K562 treated with DMSO at 1 percent for 48 hours (cell line): ENCODE data around the gene TMOD1. TPM values are rescaled to one million over a fixed set of nuclear protein-coding genes. Genes with fewer than 3 reads are reported as not detected.

ENCODE experiments used
- total RNA-seq: library from RNA; unstranded; fragments of 300-600 nt; gene quantifications from 2 replicates; pipeline ENCODE4 v1.2.3, GENCODE V29; 2022; ENCODE audit warnings: low replicate concordance; ENCODE audit errors: extremely low read depth

Gene TMOD1
- total RNA-seq: not detected in 2 replicates

GRCh38 chr9:97501177-97501971 lies at the start of gene TMOD1:
Gene TMOD1, plus strand, starts transcription at chr9:97501666. Its CDS starts 22,523 bp downstream, at chr9:97524189.

DNA sequence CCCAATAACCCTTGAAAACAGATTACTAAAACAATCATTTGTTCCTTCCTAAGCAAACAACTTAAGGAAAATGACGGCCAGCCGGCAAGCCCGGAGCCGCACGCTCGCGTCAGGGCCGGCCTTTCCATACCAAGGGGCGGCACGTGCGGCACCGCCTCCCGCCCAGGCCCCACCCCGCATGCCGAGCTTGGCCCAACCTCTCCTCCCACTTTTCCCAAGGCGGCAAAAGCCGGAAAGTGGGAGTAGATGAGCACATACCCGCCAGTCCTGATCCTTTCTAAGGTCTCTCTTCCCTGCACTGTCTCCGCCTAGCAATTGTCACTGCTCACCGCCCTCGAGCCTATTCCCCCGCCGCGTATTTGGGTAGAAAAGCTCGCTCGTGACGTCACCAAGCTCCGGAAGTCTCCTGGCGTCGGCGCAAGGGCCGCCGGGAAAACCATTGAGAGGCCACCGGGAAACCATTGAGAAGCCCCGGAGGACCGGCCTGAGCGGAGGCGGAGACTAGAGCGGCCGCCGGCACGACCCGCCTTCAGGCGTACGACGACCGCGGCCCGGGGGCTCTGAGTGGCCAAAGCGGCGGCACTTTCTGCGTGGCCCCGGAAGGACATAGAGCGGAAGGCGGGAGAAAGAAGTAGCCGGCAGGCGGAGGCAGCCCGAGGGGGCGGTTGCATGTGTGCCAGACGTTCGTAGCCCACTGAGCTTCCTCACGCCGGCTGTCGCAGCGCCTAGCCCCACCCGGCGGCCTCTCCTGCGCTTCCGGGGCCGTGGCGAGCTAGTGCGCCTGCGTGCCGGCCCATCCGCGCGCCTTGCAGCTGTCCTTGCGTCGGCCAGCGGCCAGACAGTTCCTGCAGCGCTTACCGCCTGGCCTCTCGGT lies 131.8 kb downstream of the TMOD1 start, which contains the start of the genes NCBP1 and TSTD2:
Gene NCBP1, plus strand, starts transcription at position 837 of the 874 bp plus-strand sequence. CDS start 61 bp downstream, outside the sequence.
Gene TSTD2, minus strand, starts transcription at position 384 of the 874 bp plus-strand sequence. CDS start 5,806 bp downstream, outside the sequence.

Other genes with a start within 250 kb of the TMOD1 start
- gene CCDC180, start 194.0 kb upstream of the TMOD1 start, total RNA-seq: not detected in 2 replicates
- gene TDRD7, start 89.6 kb upstream of the TMOD1 start, total RNA-seq: not detected in 2 replicates
- not detected in 2 replicates for gene TSTD2, start 131.7 kb downstream of the TMOD1 start, total RNA-seq
- not detected in 2 replicates for gene NCBP1, start 132.2 kb downstream of the TMOD1 start, total RNA-seq
- gene XPA, start 195.7 kb downstream of the TMOD1 start, total RNA-seq: not detected in 2 replicates